Endothelial cell of umbilical vein (primary cell): ENCODE data around the gene ZNF280C. TPM values are rescaled to one million over a fixed set of nuclear protein-coding genes. Genes with fewer than 3 reads are reported as not detected.
A peak's percentile ranks its signal among the peaks of the same experiment; 100 is the strongest.

Experiments
- Bru-seq: library from RNA; stranded (reverse); fragments of 400-500 nt; gene quantifications from one replicate; lab custom pipeline; 2021; lab: Mats Ljungman, UMichigan
- BruChase-seq, 2 experiments: library from RNA; stranded (reverse); fragments of 400-500 nt; gene quantifications; one replicate each; lab custom pipeline; 2021; lab: Mats Ljungman, UMichigan
- BruUV-seq: library from RNA; stranded (reverse); fragments of 400-500 nt; replicated peaks from 2 replicates; lab custom pipeline; 2021; lab: Mats Ljungman, UMichigan
- CTCF ChIA-PET: fragments of 300-600, 350-600 bp; sonication (Branson Sonifier 250); formaldehyde crosslinking; loops from one replicate; lab custom pipeline; 2021; ENCODE audit warnings: antibody characterized with exemption, inconsistent platforms; lab: Charles Lee
- POLR2A ChIA-PET: fragments of 300-600, 350-600 bp; sonication (Branson Sonifier 250); formaldehyde crosslinking; loops from one replicate; lab custom pipeline; 2021; ENCODE audit warnings: antibody characterized with exemption, inconsistent platforms; lab: Charles Lee
- DNase-seq: peaks from one replicate; pipeline ENCODE4 v3.0.0-alpha.2; 2011; ENCODE audit warnings: low read depth, low spot score
- FAIRE-seq: peaks from 2 replicates; lab custom pipeline; 2011; peaks lifted over from hg19 to GRCh38; lab: Jason Lieb, UNC
- H2AFZ ChIP-seq: 2 replicates; pipeline ENCODE4 v1.6.0; 2012; ENCODE audit warnings: low read depth, low read length, control low read depth, inconsistent platforms
- H3K27ac ChIP-seq: 2 replicates; pipeline ENCODE4 v1.5.1; 2011; ENCODE audit warnings: low read depth, mild to moderate bottlenecking, control low read depth, low read length, moderate library complexity; ENCODE audit not compliant: insufficient read depth
- H3K27me3 ChIP-seq, 2 experiments: 2 replicates each; pipeline versions ENCODE4 v1.6.0 to v1.6.1; 2011; ENCODE audit warnings: low read length in 2 of 2, mixed read lengths in 1 of 2; ENCODE audit not compliant: control insufficient read depth in 2 of 2, insufficient read depth in 2 of 2
- H3K36me3 ChIP-seq, 2 experiments: 2 replicates in 1 of 2; 3 replicates in 1 of 2; pipeline ENCODE4 v1.5.1; 2011; ENCODE audit warnings: low read length in 2 of 2, mild to moderate bottlenecking in 1 of 2, moderate library complexity in 1 of 2; ENCODE audit not compliant: control insufficient read depth in 2 of 2, insufficient read depth in 2 of 2; ENCODE audit errors: extremely low read depth in 1 of 2
- H3K4me1 ChIP-seq: 3 replicates; pipeline ENCODE4 v1.5.1; 2011; ENCODE audit warnings: mild to moderate bottlenecking, low read length; ENCODE audit not compliant: control insufficient read depth, insufficient read depth; ENCODE audit errors: extremely low read depth
- H3K4me2 ChIP-seq: 2 replicates; pipeline ENCODE4 v1.6.1; 2011; ENCODE audit warnings: low read length, control low read depth, mixed read lengths; ENCODE audit not compliant: insufficient read depth
- H3K4me3 ChIP-seq, 3 experiments: fragments of 200-600 bp in 1 of 3; sonication (generic), shearing (Covaris generic) in 1 of 3; replicated peaks in 1 of 3; 2 replicates each; pipeline ENCODE4 v1.5.1; 2011 to 2016; ENCODE audit warnings: control low read depth in 3 of 3, low read length in 3 of 3, mild to moderate bottlenecking in 2 of 3, inconsistent platforms in 1 of 3, low read depth in 1 of 3, moderate library complexity in 1 of 3; ENCODE audit not compliant: insufficient read depth in 1 of 3
- H3K79me2 ChIP-seq: 2 replicates; pipeline ENCODE4 v1.6.0; 2012; ENCODE audit warnings: low read length, inconsistent platforms; ENCODE audit not compliant: control insufficient read depth, insufficient read depth
- H3K9ac ChIP-seq: replicated peaks from 2 replicates; pipeline ENCODE3; 2011; ENCODE audit warnings: low read length, control low read depth; ENCODE audit not compliant: insufficient read depth; ENCODE audit errors: extremely low read depth
- H3K9me1 ChIP-seq: replicated peaks from 3 replicates; pipeline ENCODE4 v1.6.0; 2011; ENCODE audit warnings: mild to moderate bottlenecking, low read length; ENCODE audit not compliant: control insufficient read depth, insufficient read depth; ENCODE audit errors: extremely low read depth
- H3K9me3 ChIP-seq: replicated peaks from 2 replicates; pipeline ENCODE4 v1.5.1; 2012; ENCODE audit warnings: low read length, inconsistent platforms; ENCODE audit not compliant: control insufficient read depth, insufficient read depth
- H4K20me1 ChIP-seq: replicated peaks from 2 replicates; pipeline ENCODE3; 2011; ENCODE audit warnings: mild to moderate bottlenecking, low read length; ENCODE audit not compliant: control insufficient read depth, insufficient read depth; ENCODE audit errors: extremely low read depth
- CTCF ChIP-seq, 2 donors: IDR thresholded peaks; 1 replicate in 1 of 2; 2 replicates in 1 of 2; pipeline ENCODE4 v1.5.1; 2011; ENCODE audit warnings: low read length in 2 of 2, mild to moderate bottlenecking in 2 of 2, moderate library complexity in 2 of 2, control low read depth in 1 of 2, inconsistent platforms in 1 of 2, low read depth in 1 of 2; ENCODE audit not compliant: insufficient read depth in 1 of 2; ENCODE audit errors: extremely low read depth in 1 of 2
- EZH2 ChIP-seq: IDR thresholded peaks from 2 replicates; pipeline ENCODE4 v1.6.1; 2012; ENCODE audit warnings: borderline replicate concordance, low read depth, mild to moderate bottlenecking, moderate library complexity, low read length, inconsistent platforms; ENCODE audit not compliant: severe bottlenecking
- JUN ChIP-seq: IDR thresholded peaks from 2 replicates; pipeline ENCODE4 v1.6.1; 2011; ENCODE audit warnings: borderline replicate concordance, low read depth; ENCODE audit not compliant: insufficient read length, insufficient read depth
- MYC ChIP-seq: IDR thresholded peaks from one replicate; pipeline ENCODE4 v1.6.1; 2011; ENCODE audit warnings: mild to moderate bottlenecking, low read depth, low read length
- POLR2A ChIP-seq: IDR thresholded peaks from 2 replicates; pipeline ENCODE4 v1.6.1; 2012; ENCODE audit warnings: low read depth, mild to moderate bottlenecking, control low read depth, low read length
- POLR2AphosphoS5 ChIP-seq: IDR thresholded peaks from 2 replicates; pipeline ENCODE4 v1.6.1; 2012; ENCODE audit warnings: low read depth, mild to moderate bottlenecking, control low read depth, low read length, moderate library complexity; ENCODE audit not compliant: insufficient read depth
- dilution Hi-C: fragments of 300-500 bp; cut with MboI; formaldehyde crosslinking; loops from one replicate; pipeline ENCODE4 v1.15.0; 2019; ENCODE audit warnings: low sequenced_read_pairs; ENCODE audit not compliant: extremely low pct_ligation_motif_present
- intact Hi-C: fragments of 100-400 bp; cut with micrococcal nuclease; formaldehyde crosslinking; loops from one replicate; pipeline ENCODE4 v1.10.0; 2022
- long read RNA-seq: library from polyadenylated mRNA; stranded (forward); transcript quantifications from one replicate; pipeline ENCODE4 v2.0.0, GENCODE V29; 2021
- polyA minus RNA-seq, 3 experiments: library from RNA; depleted of rRNA, polyadenylated mRNA; stranded (reverse); fragments of >200 nt; gene quantifications; 1 replicate in 1 of 3; 2 replicates in 2 of 3; pipeline ENCODE4 v1.2.3, GENCODE V29; 2011
- polyA plus RNA-seq, 4 experiments: library from polyadenylated mRNA; depleted of rRNA in 3 of 4; stranded (reverse) in 3 of 4; unstranded in 1 of 4; fragments of >200 nt; gene quantifications; 2 replicates each; pipeline versions ENCODE4 v1.2.1 to v1.2.3, GENCODE V29; 2011 to 2012; ENCODE audit warnings: missing spikeins in 1 of 4
- total RNA-seq: library from RNA; stranded (reverse); gene quantifications from 2 replicates; pipeline ENCODE4 v1.2.3, GENCODE V29; 2021
- TF ChIP-seq, protein P1 (sequence below): IDR thresholded peaks from 2 replicates; pipeline ENCODE4 v1.6.1; 2011; ENCODE audit not compliant: insufficient read depth, insufficient read length

The ZNF280C gene
- total RNA-seq (7.3 and 7.7 TPM in 2 replicates), polyA plus RNA-seq (2.5 and 3.2 TPM in 2 replicates), polyA minus RNA-seq (4.9 and 7.0 TPM in 2 replicates), Bru-seq, nascent RNA (percentile 78 among the genes with signal in this experiment), BruChase-seq, experiment 1, labeled RNA remaining after a 6-hour chase (percentile 58 among the genes with signal in this experiment), BruChase-seq, experiment 2, labeled RNA remaining after a 2-hour chase (percentile 65 among the genes with signal in this experiment)
- 2.9 and 3.2 TPM in 2 replicates for polyA plus RNA-seq (2011; cell fraction: cytosol; rRNA removed)
- polyA plus RNA-seq (2011; cell fraction: nucleus; rRNA removed): 6.1 and 7.3 TPM in 2 replicates
- polyA plus RNA-seq (2012): 2.1 and 2.2 TPM in 2 replicates
- 3.8 TPM for polyA minus RNA-seq (2011; cell fraction: cytosol; rRNA and poly(A)+ RNA removed)
- polyA minus RNA-seq (2011; cell fraction: nucleus; rRNA and poly(A)+ RNA removed): 4.9 and 10.0 TPM in 2 replicates
- long read RNA-seq, full-length matches to known transcripts: 3 of 5 reads
- long read RNA-seq, partial matches to known transcripts: 1 of 5 reads
- long read RNA-seq, other reads (novel, unspliced or antisense): 1 of 5 reads

DNA sequence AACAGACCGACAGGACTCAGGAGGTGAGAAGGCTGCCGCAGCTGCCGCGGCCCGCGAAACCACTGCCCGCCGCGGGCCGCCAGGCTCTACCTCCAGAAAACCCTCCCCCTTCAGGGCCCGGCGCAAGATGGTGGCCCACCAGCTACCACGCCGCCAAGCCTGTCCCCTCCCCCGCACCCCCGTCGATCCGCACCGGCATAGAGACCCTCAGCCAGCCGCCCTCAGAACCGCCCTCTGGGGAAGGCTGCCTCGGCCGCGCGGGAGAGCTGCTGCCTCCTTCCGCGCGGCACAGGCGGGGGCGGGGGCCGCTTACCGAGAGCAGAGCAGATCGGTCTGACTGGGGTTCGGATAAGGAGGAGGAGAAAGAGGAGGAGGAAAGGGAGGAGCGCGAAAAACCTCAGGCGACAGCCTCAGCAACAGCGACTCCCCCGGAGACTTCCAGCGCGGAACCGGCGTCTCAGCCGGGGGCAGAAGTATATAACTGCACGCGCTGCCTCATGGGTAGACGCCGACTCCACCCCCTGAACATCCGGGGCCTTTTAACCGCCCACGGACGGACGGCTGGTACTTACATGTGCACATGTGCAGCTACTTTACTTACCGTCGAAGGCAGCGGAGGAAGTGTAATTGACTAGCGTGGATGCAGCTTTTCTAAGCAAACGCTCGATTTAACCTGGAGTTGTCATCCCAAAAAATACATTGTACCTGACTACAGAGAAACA, at the start of gene ZNF280C:
ZNF280C (minus strand) TSS at position 451 of the 722 bp plus-strand sequence. CDS start 8,450 bp downstream, outside the sequence.
- peaks cover 21% of the 10 kb centered on the region for H3K79me2 ChIP-seq
- H2AFZ ChIP-seq: peak within 1 kb of the TSS; percentile 1
- dilution Hi-C loops: no loop called here

More for the DNA sequence above, at the start of gene ZNF280C:
- Histone ChIP-seq H3K4me1 (peaks cover 6% of the 10 kb centered on the region), H3K27ac (peak within 1 kb of the TSS; percentile 38), H3K9me1 (no peaks in the 10 kb centered on the region), H3K4me2 (peak within 1 kb of the TSS; percentile 97), H3K4me3 (peak within 1 kb of the TSS; percentile 63 to 92 (median 74)), H3K9ac (peak within 1 kb of the TSS; percentile 72), H3K9me3 (no peaks in the 10 kb centered on the region), H3K27me3 (no peaks in the 10 kb centered on the region), H4K20me1 (no peaks in the 10 kb centered on the region), H3K36me3 (no peaks in the 10 kb centered on the region)
- CTCF ChIA-PET: interaction anchor here (0.6 to 1.0 kb wide), 2 partner anchors 16 to 343 kb away, joined by 3 read pairs; no protein-coding TSS in a partner anchor
- DNase-seq: peak; percentile 91
- peak; percentile 94 for FAIRE-seq
- TSS peak; percentile 46 for BruUV-seq
- intact Hi-C loops: loop anchor here (2.0 kb wide), 1 partner anchor 70 kb away; the partner anchor contains the start of gene SLC25A14
- POLR2A ChIA-PET: interaction anchor here (0.6 kb wide), 1 partner anchor 24 kb away, joined by 3 read pairs; no protein-coding TSS in a partner anchor
- TF ChIP-seq, protein P1, sequence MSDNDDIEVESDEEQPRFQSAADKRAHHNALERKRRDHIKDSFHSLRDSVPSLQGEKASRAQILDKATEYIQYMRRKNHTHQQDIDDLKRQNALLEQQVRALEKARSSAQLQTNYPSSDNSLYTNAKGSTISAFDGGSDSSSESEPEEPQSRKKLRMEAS: peak; percentile 7
- TF ChIP-seq POLR2AphosphoS5 (peak; percentile 78), EZH2 (no peak), MYC (no peak), JUN (no peak), POLR2A (peak; percentile 95), CTCF (IDR thresholded peaks at IDR 0.05; ENCODE audit: extremely low read depth in 1 of 2, insufficient read depth in 1 of 2, low read depth in 1 of 2, low read length in 2 of 2) (peak; percentile 21 to 38)
